A172 (cell line): ENCODE results near the gene FMN2. TPM values are rescaled to one million over a fixed set of nuclear protein-coding genes. Genes with fewer than 3 reads are reported as not detected.
"Not testable (repeated sequence)": the region's sequence is repeated elsewhere in the genome, so short reads cannot be mapped to it uniquely, and the experiment has no call there.

Experiments used
- DNase-seq: peaks from one replicate; pipeline ENCODE4 v3.0.0-alpha.2; 2015; ENCODE audit warnings: low spot score
- total RNA-seq: library from RNA; depleted of rRNA; stranded (reverse); fragments of >200 nt; shearing (Covaris generic); gene quantifications from 2 replicates; pipeline ENCODE4 v1.2.3, GENCODE V29; 2014

FMN2 gene
- total RNA-seq, 1 experiment from 2014 or later: 8.8 TPM

DNA sequence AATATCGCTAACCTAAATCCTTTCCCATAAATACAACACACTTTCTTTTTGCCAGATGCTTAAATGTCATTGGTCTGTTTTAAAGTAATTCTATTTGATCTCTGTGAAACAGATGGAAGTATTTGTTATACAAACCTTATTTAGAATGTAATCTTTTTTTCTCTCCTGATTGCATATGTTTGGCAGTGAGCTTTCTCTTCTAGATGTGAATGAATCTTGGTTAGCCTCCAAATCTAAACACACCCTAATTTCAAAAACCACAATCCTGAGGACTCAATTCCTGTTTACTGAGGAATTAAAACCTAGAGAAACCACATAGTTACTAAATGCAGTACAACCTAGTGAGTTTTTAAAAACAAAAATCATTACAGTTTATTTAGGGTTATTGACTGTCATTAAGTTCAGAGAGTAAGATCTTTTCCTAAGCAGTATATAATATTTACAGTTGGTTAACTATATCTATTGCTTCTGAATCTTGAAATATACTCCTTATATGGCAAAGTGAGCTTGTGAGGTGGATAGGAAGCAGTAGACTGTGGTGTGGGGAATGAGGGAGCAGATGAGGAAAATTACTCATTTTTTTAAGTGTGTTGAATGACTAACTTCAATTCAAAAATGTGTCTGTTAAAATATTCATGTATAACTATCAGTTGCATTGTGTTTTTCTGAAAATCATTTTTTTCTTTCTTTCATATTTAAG lies 218.7 kb downstream of the FMN2 start:
- peak; percentile 50 for DNase-seq

DNA sequence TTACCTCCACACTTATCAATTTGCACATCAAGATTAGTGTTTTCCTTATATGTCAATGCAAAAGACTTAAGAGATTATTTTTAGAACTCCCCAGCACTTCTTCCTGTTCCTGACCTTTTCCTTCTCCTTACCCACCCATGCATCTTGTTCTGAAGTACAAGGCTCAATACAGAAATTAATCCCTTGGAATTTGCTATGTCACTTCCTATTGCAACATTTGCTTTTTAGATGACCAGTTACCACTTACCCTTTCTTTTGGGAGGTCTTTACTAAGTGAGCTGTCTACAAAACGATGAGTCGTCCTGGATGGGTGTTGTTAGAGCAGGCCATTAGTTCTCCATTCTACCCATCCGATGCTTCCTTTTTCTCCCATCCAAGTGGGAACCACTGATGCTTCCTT lies 221.2 kb downstream of the FMN2 start:
- DNase-seq: peak; percentile 84

DNA sequence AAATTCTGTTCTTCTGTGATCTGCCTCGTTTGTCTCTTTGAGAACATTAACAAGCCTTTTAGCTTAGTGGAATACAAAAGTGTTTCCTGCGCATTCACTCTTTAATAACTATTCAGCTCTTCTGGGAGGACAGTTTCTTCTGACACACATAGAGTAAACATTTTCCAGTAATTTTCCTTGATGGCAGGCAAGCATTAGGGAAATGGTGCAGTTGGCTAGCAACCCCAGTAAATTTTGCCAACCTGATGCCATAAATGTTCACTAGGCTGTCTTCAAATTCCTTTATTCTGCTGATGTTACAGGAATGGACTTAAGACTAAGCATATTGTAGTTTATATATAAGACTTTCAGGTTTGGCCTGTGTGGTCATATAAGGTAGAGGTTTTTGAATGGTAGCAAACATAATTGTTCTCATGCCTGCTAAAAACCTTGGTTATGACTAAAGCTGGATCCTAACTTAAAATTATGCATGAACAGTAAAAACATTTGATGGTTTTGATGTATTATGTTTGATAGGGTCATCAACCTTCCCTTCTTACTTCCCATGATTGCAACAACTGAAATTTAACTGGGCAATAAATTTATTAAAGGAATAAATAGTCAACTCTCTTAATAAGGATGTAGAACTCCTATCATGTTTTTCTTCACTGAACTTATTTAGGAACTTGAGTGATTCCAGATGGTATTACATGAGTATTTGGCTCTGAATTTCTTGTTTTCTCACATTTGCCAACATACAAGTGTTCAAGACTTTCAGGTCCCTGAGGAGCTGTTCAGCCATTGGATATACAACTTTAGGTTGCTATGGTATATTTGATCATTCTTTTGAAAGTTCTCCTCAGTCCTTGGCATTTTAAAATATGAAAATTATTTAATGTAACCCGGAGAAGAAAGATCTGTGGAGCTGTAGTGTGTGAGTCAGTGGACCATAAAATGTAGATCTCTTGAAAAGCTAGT lies 223.4 kb downstream of the FMN2 start:
- no peak for DNase-seq

DNA sequence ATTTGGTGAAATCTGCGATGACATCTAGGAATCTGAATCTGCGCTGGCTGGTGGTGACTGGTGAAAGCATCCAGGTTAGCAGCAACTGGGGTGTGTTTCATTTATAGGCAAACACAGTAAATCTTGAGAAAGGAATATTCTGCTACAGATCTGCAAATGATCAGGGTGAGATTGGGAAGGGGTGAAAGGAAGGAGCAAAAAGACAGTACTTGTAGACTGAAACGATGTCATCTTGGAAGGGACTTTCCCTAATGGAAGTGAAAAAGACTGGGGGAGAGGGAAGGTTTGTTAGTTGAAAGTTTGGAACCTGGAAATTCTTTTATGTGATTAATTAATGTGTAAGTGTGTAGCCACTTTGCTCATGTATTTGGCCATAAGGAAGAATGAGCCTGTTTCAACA lies 228.3 kb downstream of the FMN2 start:
- DNase-seq: no peak

DNA sequence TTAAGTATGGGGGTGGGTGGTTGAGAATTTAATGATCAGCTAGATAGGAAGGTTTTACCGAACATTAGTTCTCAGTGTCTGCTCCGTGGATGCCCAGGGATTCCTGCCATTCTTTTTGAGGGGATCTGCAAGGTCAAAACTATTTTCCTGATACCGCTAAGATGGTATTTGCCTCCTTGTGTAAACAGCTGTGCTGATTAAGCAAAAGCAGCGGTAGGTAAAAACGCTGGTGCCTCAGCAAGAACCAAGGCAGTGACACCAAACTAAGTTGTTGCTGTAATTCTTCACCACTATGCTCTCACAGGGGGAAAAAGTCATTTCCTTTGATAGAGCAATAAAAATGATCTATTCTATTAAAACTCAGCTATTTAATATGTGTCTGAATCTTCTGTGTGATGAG lies 229.0 kb downstream of the FMN2 start:
- no peak for DNase-seq

DNA sequence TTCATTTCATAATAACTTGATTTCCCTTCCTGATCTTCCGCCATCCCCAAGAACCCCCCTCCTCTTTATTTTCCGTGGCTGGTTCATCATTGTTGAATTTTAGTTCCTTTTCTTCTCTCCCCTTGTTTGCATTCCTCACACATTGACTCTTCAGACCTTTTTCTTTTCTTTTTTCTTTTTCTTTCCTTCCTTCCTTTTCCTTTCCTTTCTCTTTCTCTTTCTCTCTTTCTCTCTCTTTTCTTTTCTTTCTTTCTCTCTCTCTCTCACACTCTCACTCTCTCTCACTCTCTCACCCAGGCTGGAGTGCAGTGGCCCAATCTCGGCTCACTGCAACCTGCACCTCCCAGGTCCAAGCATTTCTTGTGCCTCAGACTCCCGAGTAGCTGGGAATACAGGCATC lies 231.3 kb downstream of the FMN2 start:
- no peak for DNase-seq

DNA sequence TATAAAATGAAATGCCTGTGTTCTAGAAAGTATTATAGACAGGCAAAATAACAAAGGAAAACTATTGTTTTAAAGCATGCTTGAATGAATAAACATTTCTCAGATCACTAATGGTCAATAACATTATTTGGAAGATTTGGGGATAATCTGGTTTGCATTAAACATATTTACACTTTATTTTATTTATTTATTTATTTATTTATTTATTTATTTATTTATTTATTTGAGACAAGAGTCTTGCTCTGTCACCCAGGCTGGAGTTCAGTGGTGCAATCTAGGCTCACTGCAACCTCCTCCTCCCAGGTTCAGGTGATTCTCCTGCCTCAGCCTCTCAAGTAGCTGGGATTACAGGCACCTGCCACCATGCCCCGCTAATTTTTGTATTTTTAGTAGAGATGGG lies 236.7 kb downstream of the FMN2 start:
- not testable (repeated sequence) for DNase-seq

DNA sequence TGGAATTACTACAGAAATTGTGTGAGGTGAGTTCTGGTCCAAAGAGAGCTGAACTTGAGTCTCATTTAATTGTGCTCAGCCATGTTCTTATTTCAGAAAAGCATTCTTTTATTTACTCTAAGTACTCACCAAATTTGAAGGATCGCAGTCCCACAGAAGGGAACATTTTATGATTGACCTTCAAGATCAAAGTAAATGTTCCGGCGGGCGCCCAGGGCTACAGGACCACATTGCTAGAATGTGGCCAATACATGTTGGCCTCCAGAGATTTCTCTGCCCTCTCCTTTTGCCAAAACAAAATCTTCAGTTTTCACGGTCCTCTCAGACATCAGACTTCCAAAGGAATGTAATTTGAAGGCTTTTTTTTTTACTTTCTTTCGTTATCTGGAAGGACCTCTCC lies 237.8 kb downstream of the FMN2 start:
- DNase-seq: no peak

DNA sequence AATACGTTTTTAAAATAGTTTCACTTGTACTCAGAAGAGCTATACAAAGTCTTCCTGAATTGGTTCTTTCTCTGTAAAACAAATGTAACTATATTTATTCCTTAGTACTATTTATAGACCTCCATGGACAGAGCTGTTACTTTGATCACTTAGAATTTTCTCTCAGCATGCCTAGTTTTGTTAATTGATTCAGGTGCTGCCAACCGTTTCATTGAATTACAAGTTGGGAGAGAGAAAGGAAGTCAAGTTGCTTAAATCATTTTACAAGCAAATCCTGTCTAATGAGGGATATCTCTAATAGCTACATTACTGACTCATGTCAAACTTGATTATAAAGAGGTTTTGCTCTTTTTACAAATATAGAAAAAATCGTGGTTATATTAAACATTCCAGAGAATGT lies 241.0 kb downstream of the FMN2 start:
- DNase-seq: no peak

DNA sequence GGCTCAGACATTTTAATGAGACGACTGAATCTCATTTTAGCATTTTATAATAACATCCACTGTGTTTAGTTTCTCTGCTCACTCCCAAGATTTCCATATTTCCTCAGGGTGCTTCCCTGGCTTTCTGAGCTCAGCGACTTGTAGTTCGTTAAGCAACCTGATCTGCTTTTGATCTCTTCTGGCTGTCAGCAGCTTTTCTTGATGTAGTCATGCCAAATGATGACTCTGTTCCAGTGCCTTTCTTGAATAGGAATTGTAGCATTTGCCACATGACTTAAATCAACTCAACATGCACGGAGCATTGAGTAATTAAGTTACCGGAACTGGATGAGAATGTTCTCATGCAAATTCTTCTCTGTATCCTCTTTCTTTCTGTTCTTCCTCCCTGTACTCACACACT lies 246.1 kb downstream of the FMN2 start:
- DNase-seq: peak; percentile 17

DNA sequence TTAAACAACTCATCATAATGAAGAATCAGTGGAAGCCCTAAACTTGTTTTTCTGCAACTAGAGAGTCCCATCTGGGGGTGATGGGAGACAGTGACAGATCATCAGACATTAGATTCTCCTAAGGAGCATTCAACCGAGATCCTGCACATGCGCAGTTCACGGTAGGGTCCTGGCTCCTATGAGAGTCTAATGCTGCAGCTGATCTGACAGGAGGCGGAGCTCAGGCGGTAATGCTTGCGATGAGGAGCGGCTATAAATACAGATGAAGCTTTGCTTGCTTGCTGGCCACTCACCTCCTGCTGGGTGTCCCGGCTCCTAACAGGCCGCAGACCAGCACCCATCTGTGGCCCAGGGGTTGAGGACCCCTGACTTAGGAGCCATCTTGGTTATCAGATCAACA lies 247.2 kb downstream of the FMN2 start:
- no peak for DNase-seq

DNA sequence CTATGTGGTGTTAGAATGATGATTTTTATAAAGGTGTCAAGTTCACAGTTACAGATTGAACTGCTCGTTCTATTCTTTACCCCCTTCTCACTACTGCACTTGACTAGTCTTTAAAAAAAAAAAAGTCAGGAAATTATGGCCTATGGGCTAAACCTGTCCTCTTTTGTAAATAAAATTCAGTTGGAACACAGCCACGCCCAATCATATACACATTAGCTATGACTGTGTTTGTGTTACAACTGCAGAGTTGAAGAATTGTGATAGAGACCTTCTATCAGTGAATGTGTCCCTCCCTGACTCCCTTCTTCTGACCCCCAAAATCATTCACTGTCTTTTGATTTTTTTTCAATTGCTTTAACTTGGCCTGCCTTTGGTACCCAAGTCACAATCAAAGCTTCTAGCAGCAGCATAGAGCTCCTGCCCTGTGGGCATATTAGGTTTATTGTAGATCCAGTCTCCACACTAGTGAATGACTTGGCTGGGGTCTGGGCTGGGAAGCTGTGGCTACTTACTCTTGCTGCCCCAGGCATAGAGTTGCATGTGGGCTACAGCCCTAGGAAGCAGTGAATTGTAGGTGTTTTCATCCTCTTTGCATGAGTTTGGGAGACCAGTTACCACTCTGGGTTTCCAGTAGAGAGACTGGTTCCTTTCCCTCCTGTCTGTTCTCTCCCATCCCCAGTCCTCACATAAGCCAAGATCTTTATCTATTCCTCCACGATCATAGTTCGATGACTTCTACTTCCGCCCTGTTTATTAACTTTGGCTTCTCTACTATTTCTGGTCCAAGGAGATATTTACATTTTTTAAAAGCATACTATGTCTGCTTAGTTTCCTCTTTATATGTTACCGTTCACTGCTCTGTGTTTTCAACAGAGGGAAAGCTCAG lies 249.9 kb downstream of the FMN2 start:
- DNase-seq: no peak

DNA sequence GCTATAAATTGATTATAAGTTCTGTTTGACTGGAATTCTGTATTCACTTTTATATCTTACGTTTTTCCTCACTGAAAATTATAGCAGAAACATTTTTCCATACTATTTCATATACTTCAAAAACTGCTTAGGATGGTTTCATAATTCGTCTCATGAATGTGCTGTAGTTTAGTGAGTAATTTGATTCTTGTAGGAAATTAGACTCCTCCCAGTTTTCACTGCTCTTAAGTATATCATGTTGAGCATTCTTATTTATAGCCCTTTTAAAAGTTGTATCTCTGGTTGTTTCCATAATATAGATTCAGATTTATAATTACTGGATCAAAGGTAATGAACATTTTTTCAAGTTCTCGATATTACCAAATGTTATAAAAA lies 250.6 kb downstream of the FMN2 start:
- DNase-seq: no peak

DNA sequence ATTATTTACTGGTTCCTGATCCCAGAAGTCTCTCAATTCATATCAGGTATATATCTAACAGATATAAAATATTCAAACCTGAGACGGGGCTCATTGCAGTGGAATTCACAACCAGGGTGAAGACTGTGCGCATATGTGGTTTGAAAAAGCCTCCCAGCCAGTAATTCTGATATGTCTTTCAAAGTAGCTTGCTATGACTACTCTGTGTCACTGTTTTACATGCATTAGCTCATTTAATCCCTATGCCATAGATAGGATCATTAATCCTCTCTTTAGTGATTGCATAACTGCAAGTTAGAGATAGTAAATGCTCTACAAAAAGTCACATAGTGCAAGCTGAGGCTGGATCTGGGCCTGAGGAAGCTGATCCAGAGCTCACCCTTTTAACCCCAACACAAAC lies 251.4 kb downstream of the FMN2 start:
- no peak for DNase-seq

DNA sequence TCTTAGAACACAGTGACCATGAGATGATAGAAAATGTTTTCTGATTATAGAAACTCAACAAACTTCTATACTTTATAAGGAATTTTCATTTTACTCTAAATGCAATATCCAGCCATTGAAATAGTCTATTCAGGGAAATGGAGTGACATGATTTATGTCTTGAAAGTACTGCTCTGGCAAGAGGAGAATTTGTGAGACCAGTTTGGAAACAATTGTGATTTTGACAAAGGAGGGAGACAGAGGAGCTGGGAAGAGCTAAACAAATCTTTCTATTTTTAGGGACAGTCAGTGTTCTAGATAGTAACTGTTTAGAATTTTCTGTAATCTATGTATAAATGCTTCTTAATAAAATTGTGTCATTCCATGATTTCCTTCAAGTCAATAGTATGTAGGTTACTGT lies 252.3 kb downstream of the FMN2 start:
- no peak for DNase-seq

DNA sequence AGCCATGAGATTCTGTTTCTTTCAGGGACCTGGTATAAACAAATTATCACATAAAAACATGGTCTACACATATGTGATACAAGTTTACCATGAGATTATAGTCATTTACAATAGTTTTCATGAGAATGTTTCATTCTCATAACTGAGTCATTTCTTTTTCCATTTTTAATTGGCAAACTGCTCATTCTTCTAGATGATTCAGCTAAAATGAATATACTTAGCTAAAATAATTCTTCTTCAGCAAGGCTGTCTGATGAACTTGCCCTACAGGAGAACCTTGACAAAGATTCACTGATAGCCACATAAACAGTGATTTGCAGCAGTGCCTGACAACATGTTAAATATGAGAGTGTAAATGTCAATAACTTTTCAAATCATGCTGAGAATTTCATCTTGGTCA lies 253.2 kb downstream of the FMN2 start:
- DNase-seq: no peak

DNA sequence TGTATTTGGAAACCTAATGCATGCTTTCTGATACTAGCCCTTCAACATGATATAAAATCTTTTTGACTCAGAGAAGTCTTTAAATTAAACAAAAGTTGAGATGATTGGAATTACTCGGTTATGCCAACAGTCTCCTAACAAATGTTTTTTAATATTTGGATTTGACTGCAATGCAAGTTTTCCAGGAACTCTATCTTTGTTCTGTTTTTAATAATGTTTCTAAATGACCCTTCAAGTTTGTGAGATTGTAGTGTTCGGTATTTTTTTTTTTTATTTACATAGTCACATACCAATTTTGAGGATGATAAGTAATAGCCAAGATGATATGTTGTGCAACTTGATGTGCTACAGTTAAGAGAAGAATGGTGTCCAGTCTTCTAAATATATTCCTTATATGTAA lies 258.0 kb downstream of the FMN2 start:
- DNase-seq: no peak

DNA sequence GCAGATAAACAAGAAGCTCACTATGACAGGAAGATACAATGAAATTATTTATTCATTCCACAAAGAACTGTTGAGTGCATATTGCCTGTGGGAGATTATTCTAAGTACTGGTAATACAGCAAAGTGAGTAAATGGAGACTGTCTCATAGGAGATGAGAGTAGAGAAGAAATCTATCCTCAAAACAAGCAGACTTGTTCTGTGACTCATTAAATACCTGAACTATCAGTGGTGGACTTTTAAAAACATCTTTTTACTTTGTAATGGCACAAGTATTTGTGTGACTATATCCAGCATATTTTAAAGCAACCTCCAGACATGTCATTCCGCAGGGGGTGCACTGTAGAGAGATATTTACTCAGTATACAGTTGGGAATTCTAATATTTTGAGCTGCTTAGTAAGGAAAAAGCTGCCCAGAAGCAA lies 259.2 kb downstream of the FMN2 start:
- DNase-seq: peak; percentile 77

DNA sequence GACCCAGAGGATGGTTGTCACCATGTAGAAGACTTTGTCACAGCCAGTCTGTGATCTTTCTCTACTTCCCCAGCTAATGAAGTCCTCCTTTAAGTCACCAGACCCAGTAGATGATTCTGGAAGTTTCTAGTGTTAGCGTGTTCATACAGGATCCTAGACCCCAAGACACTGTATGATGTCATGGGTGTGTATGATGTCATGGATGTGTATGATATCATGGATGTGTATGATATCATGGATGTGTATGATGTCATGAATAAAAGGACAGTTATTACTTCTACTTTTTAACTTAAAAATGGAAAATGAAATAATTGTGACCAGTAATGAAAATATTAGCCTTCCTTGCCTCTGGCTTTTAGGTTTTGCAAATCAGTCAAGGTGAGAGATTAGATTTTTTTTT lies 260.0 kb downstream of the FMN2 start:
- no peak for DNase-seq

DNA sequence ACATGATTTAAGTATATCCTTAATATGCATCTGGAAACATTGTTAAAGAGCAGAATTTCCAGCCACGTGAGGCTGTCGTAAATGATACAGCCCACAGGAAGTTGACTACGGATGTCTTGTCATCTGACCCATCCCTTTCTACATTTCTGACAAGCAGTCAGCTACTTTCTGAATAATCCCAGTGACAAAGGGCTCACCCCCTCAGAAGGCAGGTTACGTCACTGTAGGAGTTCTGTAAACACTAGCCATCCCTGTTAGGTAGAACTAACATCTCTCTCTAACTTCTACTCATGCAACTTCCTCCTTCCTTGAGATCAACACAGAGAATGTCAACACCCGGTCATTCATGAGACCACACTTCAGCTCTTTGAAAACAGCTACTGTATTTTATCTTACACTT lies 261.1 kb downstream of the FMN2 start:
- peak; percentile 60 for DNase-seq

DNA sequence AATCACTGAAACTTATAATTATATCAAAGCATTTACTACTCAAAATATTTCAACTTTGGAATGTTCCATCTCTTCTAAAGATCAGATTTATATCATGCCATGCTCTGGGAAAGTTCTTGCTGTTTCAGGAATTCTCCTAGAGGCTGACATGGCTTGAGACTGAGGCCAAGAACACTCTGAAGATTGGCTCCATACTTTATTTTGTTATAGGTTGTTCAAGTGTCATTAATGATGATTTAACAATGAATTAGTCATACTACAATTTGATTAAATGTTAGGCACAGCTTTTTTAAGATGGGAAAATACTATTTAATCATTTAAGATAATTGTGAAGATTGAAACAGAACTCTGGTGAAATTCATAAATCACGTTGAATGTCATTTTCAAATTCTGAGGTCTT lies 264.9 kb downstream of the FMN2 start:
- DNase-seq: no peak

DNA sequence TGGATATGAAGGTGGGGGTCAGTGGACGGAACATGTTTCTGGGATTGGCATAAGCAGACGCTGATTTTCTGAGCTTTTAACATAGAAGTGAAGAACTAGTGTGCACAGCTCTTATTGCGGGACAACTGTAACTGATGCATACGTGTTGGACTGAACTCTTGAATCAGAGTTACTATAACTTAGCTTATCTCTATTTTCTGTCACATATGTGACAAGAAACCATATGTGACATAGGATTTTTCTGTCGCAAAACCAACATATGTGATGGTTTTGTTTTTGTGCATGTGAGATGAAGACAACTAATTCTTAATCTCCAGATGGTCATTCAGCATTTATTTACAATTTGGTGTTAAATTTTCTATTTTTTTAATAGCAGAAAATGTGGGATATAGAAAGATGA lies 270.4 kb downstream of the FMN2 start:
- DNase-seq: no peak
